ENCODE measurements around the gene STARD9. TPM values are rescaled to one million over a fixed set of nuclear protein-coding genes. Genes with fewer than 3 reads are reported as not detected.
"Not testable (repeated sequence)": the region's sequence is repeated elsewhere in the genome, so short reads cannot be mapped to it uniquely, and the experiment has no call there.

Gene STARD9
- total RNA-seq, 1 donor from 2014 or later, result 7.1 TPM

DNA sequence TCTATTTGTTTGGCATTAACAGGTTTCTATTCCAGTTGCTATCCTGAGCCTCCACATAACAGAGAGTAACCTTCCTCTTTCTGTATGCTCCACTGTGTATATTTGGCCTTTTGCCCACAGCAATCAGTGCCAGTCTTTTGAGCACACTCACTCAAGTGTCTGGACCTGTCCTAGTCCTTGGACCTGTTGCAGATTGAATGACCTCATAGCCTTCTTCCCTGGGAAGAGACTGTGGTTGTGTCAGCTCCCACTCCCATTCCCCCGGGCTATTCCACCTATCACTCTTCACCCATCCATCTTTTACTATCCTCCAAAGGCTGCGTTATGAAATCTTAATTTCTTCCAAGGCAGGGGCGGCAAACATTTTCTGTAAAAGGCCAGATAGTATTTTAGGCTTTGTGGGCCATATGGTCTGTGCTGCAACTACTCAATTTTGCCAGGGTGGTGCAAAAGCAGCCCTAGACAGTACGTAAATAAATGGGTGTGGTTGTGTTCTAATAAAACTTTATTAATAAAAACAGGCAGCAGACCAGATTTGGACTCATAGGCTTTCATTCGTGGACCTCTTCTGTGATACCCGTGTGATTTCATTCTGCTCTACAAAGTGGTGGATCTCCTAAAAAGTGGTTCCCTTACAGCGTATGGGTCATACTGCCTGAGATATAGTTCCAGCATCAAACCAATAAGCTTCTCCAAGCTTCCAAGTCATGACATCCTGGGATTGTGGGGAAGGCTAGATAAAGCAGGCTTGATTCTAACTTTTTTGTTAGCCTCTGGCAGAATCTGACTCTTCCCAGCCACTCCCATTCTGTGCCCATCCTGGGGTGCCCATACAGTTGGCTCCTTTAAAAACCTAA is 104.1 kb downstream of the STARD9 start:
- H3K36me3 Mint-ChIP-seq (ENCODE audit: low read depth, unreplicated experiment), result peaks cover 28% of the 10 kb centered on the region
- FAIRE-seq, result no peak
- Histone ChIP-seq H4K20me1 (ENCODE audit: insufficient read depth, low read length) (no peaks in the 10 kb centered on the region), H3K4me1 (ENCODE audit: insufficient read depth, low read length) (no peaks in the 10 kb centered on the region), H3K79me2 (ENCODE audit: insufficient read depth, low read length) (no peaks in the 10 kb centered on the region), H3K9me3 (ENCODE audit: insufficient read depth, low read depth, low read length) (no peaks in the 10 kb centered on the region), H3K9ac (ENCODE audit: low read length) (no peak overlapping the region), H3K36me3 (ENCODE audit: insufficient read depth, low read length) (peaks cover 28% of the 10 kb centered on the region), H2AFZ (ENCODE audit: low read depth, low read length) (no peak overlapping the region), H3K27ac (ENCODE audit: low read depth, low read length) (no peak overlapping the region), H3K27me3 (ENCODE audit: insufficient read depth, low read length) (no peaks in the 10 kb centered on the region), H3K4me3 (ENCODE audit: insufficient read depth, low read depth, low read length) (no peak overlapping the region), H3K4me2 (ENCODE audit: low read length) (no peak overlapping the region)
- peaks cover 7% of the 10 kb centered on the region for H3K4me1 Mint-ChIP-seq (ENCODE audit: low read depth, unreplicated experiment)
- H3K27ac Mint-ChIP-seq (ENCODE audit: unreplicated experiment), result no peak overlapping the region
- DNase-seq (ENCODE audit: low read depth), result no peak
- no peaks in the 10 kb centered on the region for H3K27me3 Mint-ChIP-seq (ENCODE audit: low read depth, unreplicated experiment)
- TF ChIP-seq, protein P1, sequence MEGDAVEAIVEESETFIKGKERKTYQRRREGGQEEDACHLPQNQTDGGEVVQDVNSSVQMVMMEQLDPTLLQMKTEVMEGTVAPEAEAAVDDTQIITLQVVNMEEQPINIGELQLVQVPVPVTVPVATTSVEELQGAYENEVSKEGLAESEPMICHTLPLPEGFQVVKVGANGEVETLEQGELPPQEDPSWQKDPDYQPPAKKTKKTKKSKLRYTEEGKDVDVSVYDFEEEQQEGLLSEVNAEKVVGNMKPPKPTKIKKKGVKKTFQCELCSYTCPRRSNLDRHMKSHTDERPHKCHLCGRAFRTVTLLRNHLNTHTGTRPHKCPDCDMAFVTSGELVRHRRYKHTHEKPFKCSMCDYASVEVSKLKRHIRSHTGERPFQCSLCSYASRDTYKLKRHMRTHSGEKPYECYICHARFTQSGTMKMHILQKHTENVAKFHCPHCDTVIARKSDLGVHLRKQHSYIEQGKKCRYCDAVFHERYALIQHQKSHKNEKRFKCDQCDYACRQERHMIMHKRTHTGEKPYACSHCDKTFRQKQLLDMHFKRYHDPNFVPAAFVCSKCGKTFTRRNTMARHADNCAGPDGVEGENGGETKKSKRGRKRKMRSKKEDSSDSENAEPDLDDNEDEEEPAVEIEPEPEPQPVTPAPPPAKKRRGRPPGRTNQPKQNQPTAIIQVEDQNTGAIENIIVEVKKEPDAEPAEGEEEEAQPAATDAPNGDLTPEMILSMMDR (IDR thresholded peaks at IDR 0.05; ENCODE audit: insufficient read depth, low read depth, low read length), result no peak
- TF ChIP-seq EZH2 (IDR thresholded peaks at IDR 0.05; ENCODE audit: insufficient read depth, low read length), result no peak
- no peak overlapping the region for H3K4me3 Mint-ChIP-seq (ENCODE audit: unreplicated experiment)
- H3K9me3 Mint-ChIP-seq (ENCODE audit: unreplicated experiment), result no peaks in the 10 kb centered on the region

DNA sequence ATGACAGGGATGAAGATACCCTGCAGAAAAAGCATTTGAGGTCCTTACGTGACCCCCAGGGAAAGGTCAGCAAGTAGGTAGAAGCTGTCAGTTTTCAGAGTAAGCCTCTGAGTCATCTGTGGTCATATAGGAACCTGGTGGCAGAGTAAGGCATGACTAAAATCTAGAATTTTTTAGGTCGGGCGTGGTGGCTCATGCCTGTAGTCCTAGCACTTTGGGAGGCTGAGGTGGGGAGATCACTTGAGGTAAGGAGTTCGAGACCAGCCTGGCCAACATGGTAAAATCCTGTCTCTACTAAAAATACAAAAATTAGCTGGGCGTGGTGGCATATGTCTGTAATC is 104.7 kb downstream of the STARD9 start:
- H3K27ac Mint-ChIP-seq (ENCODE audit: unreplicated experiment); H3K4me1 ChIP-seq (ENCODE audit: insufficient read depth, low read length); H3K9me3 ChIP-seq (ENCODE audit: insufficient read depth, low read depth, low read length); H3K4me1 Mint-ChIP-seq (ENCODE audit: low read depth, unreplicated experiment); H3K9ac ChIP-seq (ENCODE audit: low read length); DNase-seq (ENCODE audit: low read depth); H2AFZ ChIP-seq (ENCODE audit: low read depth, low read length); H3K4me3 Mint-ChIP-seq (ENCODE audit: unreplicated experiment); FAIRE-seq; H3K4me3 ChIP-seq (ENCODE audit: insufficient read depth, low read depth, low read length); H3K79me2 ChIP-seq (ENCODE audit: insufficient read depth, low read length); H4K20me1 ChIP-seq (ENCODE audit: insufficient read depth, low read length); H3K27ac ChIP-seq (ENCODE audit: low read depth, low read length); H3K27me3 ChIP-seq (ENCODE audit: insufficient read depth, low read length); H3K27me3 Mint-ChIP-seq (ENCODE audit: low read depth, unreplicated experiment); H3K9me3 Mint-ChIP-seq (ENCODE audit: unreplicated experiment); H3K4me2 ChIP-seq (ENCODE audit: low read length): not testable (repeated sequence)
- H3K36me3 ChIP-seq (ENCODE audit: insufficient read depth, low read length), result peaks cover 24% of the 10 kb centered on the region
- H3K36me3 Mint-ChIP-seq (ENCODE audit: low read depth, unreplicated experiment), result peaks cover 32% of the 10 kb centered on the region

DNA sequence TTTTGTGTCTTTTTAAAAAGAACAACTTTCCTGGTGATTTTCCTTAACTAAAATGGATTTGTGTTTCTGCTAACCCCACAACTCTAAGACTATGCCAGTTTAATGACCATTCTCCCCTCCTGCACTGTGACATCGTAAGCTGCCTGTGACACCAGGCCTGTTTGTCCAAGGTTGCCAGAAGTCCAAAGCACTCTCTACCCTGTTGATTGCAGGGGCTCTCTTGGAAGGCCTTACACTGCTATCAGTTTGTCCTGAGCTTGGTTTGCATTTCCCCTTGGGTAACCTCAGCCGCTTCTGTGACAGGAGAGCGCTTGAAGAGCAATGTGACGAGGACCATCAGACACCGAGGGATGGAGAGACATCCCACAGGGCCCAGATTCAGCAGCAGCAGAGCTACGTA is 105.7 kb downstream of the STARD9 start:
- no peak for TF ChIP-seq EZH2 (IDR thresholded peaks at IDR 0.05; ENCODE audit: insufficient read depth, low read length)
- TF ChIP-seq, protein P1 (IDR thresholded peaks at IDR 0.05; ENCODE audit: insufficient read depth, low read depth, low read length), result no peak
- Histone ChIP-seq H3K79me2 (ENCODE audit: insufficient read depth, low read length) (no peaks in the 10 kb centered on the region), H3K27me3 (ENCODE audit: insufficient read depth, low read length) (no peaks in the 10 kb centered on the region), H3K4me3 (ENCODE audit: insufficient read depth, low read depth, low read length) (no peak overlapping the region), H3K4me1 (ENCODE audit: insufficient read depth, low read length) (no peaks in the 10 kb centered on the region), H3K27ac (ENCODE audit: low read depth, low read length) (no peak overlapping the region), H3K4me2 (ENCODE audit: low read length) (no peak overlapping the region), H2AFZ (ENCODE audit: low read depth, low read length) (no peak overlapping the region), H4K20me1 (ENCODE audit: insufficient read depth, low read length) (no peaks in the 10 kb centered on the region), H3K9me3 (ENCODE audit: insufficient read depth, low read depth, low read length) (no peaks in the 10 kb centered on the region), H3K9ac (ENCODE audit: low read length) (no peak overlapping the region), H3K36me3 (ENCODE audit: insufficient read depth, low read length) (peaks cover 20% of the 10 kb centered on the region)
- Mint-ChIP-seq H3K27ac (ENCODE audit: unreplicated experiment) (no peak overlapping the region), H3K4me3 (ENCODE audit: unreplicated experiment) (no peak overlapping the region), H3K4me1 (ENCODE audit: low read depth, unreplicated experiment) (peaks cover 7% of the 10 kb centered on the region), H3K9me3 (ENCODE audit: unreplicated experiment) (no peaks in the 10 kb centered on the region), H3K36me3 (ENCODE audit: low read depth, unreplicated experiment) (peaks cover 32% of the 10 kb centered on the region), H3K27me3 (ENCODE audit: low read depth, unreplicated experiment) (no peaks in the 10 kb centered on the region)
- no peak for DNase-seq (ENCODE audit: low read depth)
- no peak for FAIRE-seq
